GM12878 (cell line): ENCODE data around the gene IFNA8.

Experiments
- CBX3 ChIP-seq: fragments of 200-600 bp; sonication (generic); IDR thresholded peaks from 2 replicates; pipeline ENCODE4 v1.6.1; 2016; ENCODE audit warnings: low read depth, borderline replicate concordance
- CTCF ChIP-seq, 3 experiments: IDR thresholded peaks in 2 of 3; conservative IDR thresholded peaks in 1 of 3; 2 replicates each; pipeline ENCODE4 v1.5.1; 2011; ENCODE audit warnings: low read depth in 3 of 3, low read length in 3 of 3, mild to moderate bottlenecking in 3 of 3, control low read depth in 2 of 3, moderate library complexity in 2 of 3, inconsistent platforms in 1 of 3, mixed read lengths in 1 of 3; ENCODE audit not compliant: control insufficient read depth in 2 of 3, insufficient read depth in 1 of 3; ENCODE audit errors: extremely low read depth in 1 of 3
- EP300 ChIP-seq, 2 experiments: fragments of 150-350 bp in 1 of 2; IDR thresholded peaks; 2 replicates each; pipeline ENCODE4 v1.6.1; 2011 to 2012; ENCODE audit warnings: low read depth in 2 of 2, low read length in 2 of 2, borderline replicate concordance in 1 of 2, improper control_type of control experiment in 1 of 2, inconsistent platforms in 1 of 2; ENCODE audit not compliant: control insufficient read depth in 1 of 2
- NFIC ChIP-seq: IDR thresholded peaks from 2 replicates; pipeline ENCODE4 v1.6.1; 2012; ENCODE audit warnings: low read depth, mild to moderate bottlenecking, inconsistent platforms, low read length, moderate library complexity
- ZBTB40 ChIP-seq: fragments of 450-650 bp; IDR thresholded peaks from 2 replicates; pipeline ENCODE4 v1.6.1; 2016; ENCODE audit warnings: mild to moderate bottlenecking, moderate library complexity, borderline replicate concordance
- ZNF592 ChIP-seq: fragments of 450-650 bp; IDR thresholded peaks from 2 replicates; pipeline ENCODE4 v1.6.1; 2017; ENCODE audit warnings: mild to moderate bottlenecking, moderate library complexity
- ZNF687 ChIP-seq: fragments of 450-650 bp; IDR thresholded peaks from 2 replicates; pipeline ENCODE4 v1.6.1; 2017; ENCODE audit warnings: mild to moderate bottlenecking, moderate library complexity

- TF ChIP-seq CTCF (IDR thresholded peaks at IDR 0.05 in 2 of 3, conservative IDR thresholded peaks at IDR 0.05 in 1 of 3; ENCODE audit: control insufficient read depth in 2 of 3, extremely low read depth in 1 of 3, insufficient read depth in 1 of 3, low read depth in 3 of 3, low read length in 3 of 3) (no peak), ZBTB40 (no peak), NFIC (no peak), ZNF592 (no peak), ZNF687 (no peak), CBX3 (no peak), EP300 (IDR thresholded peaks at IDR 0.05; ENCODE audit: borderline replicate concordance in 1 of 2, control insufficient read depth in 1 of 2, low read depth in 2 of 2, low read length in 2 of 2) (no peak)
Measured at GRCh38 chr9:21408817-21409216, at the start of gene IFNA8.
